Measurements from ENCODE around the gene SCAMP3.

The SCAMP3 gene

DNA sequence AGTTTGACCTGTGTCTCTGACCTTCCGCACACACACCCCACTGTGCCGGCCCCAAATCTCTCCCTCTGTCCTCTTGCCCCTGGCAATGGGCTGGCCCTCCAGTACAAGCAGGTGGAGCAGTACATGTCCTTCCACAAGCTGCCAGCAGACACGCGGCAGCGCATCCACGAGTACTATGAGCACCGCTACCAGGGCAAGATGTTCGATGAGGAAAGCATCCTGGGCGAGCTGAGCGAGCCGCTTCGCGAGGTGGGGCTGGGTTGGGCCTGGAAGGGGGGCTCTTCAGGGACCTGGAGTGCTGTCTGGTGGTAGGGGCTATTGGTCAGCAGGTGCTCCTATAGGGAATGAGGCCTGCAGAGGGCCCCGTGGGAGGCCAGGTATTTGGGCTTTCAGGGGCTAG lies 22.9 kb upstream of the SCAMP3 start:
- no peak for DNase-seq (ENCODE audit: low read depth)

DNA sequence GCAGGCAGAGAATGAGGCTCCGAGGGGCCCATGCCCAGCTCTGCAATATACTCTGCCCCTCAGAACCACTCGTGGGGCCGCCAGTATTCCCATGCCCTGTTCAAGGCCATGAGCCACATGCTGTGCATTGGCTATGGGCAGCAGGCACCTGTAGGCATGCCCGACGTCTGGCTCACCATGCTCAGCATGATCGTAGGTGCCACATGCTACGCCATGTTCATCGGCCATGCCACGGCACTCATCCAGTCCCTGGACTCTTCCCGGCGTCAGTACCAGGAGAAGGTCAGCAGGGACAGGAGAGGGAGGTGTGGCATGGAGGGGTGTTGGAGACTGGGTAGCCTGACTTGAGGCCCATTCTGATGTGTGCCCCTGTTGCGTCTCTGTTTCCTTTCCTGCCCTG lies 22.3 kb upstream of the SCAMP3 start:
- no peak for DNase-seq (ENCODE audit: low read depth)

DNA sequence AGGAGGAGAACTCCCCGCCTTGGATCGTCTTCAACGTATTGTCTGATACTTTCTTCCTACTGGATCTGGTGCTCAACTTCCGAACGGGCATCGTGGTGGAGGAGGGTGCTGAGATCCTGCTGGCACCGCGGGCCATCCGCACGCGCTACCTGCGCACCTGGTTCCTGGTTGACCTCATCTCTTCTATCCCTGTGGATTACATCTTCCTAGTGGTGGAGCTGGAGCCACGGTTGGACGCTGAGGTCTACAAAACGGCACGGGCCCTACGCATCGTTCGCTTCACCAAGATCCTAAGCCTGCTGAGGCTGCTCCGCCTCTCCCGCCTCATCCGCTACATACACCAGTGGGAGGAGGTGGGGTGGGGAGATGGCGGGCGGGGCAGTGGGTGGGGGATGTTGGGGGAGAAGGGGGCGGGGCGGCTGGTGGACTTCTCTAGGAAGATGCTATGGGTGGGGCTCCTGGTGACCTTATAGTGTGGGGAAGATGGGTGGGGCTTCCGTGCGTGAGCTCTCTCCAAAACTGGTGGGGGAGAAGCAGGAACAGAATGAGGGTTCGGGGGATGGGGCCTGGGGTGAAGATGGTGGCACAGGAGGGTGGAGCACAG lies 20.4 kb upstream of the SCAMP3 start:
- DNase-seq (ENCODE audit: low read depth): no peak

- no peak for DNase-seq (ENCODE audit: low read depth)
Measured at GRCh38 chr1:155279268-155279667, 17.1 kb upstream of the SCAMP3 start.

- no peak for DNase-seq (ENCODE audit: low read depth)
Measured at GRCh38 chr1:155278689-155279160, 16.6 kb upstream of the SCAMP3 start.

DNA sequence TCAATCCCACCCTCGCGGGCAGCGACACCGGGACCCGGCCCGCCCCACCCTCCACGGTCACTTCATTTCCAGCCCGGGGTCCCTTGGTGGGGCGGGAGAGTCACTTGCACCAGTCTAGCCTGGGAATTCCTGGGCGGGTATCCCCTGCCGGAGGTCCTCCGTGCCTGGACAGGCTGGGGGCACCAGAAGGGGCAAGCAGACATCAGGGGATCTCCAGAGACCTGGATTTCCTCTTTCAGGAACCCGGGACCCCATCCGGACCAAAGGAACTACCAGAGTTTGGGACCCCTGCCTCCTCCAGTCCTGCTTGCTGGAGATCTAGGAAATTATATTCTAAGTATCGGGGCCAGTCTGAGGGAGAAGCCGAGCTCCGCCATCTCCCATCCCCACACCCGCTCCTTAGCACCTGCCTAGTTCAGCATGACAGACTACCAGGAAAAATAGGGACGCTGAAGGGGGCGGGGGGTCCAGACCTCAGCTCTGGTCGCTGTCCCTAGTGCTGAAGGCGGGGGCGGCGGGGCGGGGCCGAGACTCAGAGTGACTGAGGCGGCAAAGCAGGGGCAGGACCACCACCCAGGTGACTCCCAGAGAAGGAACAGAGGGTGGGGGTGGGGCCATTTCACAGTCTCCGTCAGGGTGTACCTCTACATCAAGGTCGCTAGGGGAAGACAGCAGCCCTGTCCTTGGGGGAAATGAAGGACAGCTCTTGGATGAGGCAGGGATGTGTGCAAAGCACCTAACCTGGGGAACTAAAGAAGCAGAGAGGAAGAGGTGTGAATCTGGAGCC lies 15.9 kb upstream of the SCAMP3 start:
- DNase-seq (ENCODE audit: low read depth): peak; percentile 28

DNA sequence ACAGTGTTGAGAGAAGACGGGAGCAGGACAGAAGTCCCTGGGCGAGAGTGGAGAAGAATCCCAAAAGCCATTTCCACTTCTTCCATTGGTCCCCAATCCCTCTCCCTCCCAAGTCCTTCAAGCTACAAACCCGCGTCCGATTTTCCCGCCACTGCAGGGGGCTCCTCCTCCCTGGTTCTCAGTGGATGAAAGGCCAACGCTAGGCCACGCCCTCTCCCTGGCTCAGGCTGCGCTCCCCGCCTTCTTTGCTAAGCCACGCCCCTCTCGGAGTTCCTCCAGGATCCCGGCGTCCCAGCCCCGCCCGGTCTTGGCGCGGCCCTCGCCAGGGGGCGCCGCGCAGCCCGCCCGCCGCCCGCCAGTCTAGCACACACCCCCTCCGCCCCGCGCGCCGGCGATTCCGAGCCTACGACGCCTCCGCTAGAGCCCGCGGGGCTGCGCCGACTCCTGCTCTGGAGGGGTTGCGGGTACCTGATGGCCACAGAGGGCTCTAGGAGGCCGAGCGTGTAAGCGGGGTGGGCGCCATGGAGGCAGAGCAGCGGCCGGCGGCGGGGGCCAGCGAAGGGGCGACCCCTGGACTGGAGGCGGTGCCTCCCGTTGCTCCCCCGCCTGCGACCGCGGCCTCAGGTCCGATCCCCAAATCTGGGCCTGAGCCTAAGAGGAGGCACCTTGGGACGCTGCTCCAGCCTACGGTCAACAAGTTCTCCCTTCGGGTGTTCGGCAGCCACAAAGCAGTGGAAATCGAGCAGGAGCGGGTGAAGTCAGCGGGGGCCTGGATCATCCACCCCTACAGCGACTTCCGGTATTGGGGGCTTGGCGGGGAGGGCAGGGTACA lies 15.1 kb upstream of the SCAMP3 start, which contains the start of gene HCN3:
TSS of gene HCN3 (plus strand) at position 394 of the 832 bp plus-strand sequence. CDS start at position 522, 128 bp downstream.
- DNase-seq (ENCODE audit: low read depth): peak; percentile 92

- DNase-seq (ENCODE audit: low read depth): peak; percentile 95
Measured at GRCh38 chr1:155273343-155274245, 11.4 kb upstream of the SCAMP3 start, which contains the start of gene CLK2. TSS of gene CLK2 (minus strand) at chr1:155273504. CDS start at chr1:155270977, 2,527 bp downstream.

DNA sequence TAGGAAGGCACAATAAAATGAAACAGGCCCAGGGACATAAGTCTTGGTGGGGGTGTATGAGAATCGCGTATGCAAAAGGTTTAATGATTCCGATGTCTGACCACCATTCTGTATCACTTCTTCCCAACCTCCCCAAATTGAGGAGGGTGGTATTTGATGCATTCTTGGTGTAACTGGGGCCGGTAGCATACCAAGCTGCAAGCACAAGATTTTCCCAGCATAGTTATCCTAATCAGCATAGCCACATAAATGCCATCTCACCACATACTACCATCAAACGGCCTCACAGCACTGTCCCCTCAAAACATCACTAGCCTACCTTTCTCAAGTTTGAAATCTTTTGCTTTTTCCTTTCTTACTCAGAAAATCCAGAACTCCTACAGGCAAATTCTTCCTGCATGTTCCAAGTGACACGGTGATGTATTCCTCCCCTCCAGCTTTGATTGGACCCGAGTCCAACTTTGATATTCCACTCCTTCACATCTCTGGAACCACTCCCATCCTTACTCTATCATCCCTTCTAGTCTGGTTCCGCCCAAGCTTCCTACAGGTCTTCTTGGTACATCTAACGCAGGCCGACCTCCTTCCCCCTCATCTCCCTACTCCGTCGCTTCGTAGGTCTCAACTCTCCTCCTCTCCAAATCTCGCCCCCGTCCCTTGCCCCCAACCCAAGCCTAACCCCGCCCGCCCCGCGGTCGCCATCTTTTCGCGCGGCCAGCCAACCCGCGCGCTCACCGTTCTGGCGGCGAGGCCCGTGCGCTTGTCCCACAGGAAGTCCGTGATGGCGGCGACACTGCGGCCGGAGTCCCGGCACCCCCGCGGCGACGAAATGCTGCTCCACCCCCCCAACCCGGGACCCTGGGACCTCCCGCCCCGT lies 10.5 kb upstream of the SCAMP3 start:
- DNase-seq (ENCODE audit: low read depth): peak; percentile 81

DNA sequence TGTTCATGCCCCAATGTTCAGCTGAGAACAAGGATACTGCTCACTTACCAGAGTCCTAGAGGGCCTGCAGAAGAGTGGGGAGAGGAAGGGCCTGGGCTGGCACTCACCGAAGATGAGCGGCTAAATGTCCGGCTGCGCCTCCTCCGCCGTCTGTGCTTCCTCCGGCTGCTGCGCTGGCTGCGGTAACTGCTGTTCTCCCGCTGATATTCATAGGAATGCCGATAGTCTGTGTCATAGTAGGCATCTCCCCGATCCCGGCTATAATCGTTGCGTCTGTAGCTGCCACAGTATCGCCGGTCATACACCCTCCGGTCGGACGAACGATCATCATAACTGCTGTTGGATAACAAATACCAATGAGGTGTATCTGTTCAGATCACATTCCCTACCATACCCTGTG lies 7.2 kb upstream of the SCAMP3 start:
- no peak for DNase-seq (ENCODE audit: low read depth)

GRCh38 chr1:155268630-155269029 lies 6.5 kb upstream of the SCAMP3 start:
- DNase-seq (ENCODE audit: low read depth): no peak

DNA sequence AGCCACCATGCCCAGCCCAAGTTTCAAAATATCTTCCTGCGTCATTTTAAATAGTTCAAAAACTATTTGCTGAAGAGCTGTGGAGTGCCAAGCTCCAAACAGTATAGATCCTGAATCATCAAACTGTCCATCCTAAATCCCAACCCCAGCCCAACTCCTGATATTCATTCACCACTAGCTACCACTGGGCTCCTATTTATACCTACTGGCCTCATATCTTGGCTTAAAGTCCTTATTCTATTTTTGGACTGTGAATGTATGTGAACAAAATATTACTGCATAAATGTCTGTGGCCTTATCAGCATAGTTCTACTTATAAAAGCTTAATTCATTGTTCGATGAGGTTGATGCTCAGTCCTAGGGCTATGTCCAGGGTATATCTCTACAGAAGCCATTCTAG lies 5.2 kb upstream of the SCAMP3 start:
- DNase-seq (ENCODE audit: low read depth): no peak

- DNase-seq (ENCODE audit: low read depth): no peak
Measured at GRCh38 chr1:155266553-155266952, 4.4 kb upstream of the SCAMP3 start.

- DNase-seq (ENCODE audit: low read depth): no peak
Measured at GRCh38 chr1:155263067-155263466, 907 bp upstream of the SCAMP3 start.

DNA sequence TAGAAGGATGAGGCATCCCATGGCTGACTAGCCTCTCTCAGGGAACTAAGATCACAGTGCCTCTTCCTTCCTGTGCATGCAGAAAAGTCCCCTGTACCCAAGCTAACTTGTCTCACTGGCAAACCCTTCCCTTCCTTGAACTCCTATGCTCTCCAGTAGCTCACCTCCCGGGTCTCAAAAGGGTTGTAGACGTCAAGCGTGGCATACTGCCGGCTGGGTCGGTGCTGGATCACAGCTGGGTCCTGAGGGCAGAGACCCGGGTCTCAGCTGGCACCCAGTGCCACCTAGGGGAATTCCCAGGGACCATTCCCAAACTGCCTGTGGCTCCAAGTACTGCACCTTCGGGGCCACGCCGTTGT lies 688 bp downstream of the SCAMP3 start:
- DNase-seq (ENCODE audit: low read depth): peak; percentile 20

- DNase-seq (ENCODE audit: low read depth): no peak
Measured at GRCh38 chr1:155260276-155260675, 1.9 kb downstream of the SCAMP3 start.

- DNase-seq (ENCODE audit: low read depth): no peak
Measured at GRCh38 chr1:155256058-155256852, 5.9 kb downstream of the SCAMP3 start.

DNA sequence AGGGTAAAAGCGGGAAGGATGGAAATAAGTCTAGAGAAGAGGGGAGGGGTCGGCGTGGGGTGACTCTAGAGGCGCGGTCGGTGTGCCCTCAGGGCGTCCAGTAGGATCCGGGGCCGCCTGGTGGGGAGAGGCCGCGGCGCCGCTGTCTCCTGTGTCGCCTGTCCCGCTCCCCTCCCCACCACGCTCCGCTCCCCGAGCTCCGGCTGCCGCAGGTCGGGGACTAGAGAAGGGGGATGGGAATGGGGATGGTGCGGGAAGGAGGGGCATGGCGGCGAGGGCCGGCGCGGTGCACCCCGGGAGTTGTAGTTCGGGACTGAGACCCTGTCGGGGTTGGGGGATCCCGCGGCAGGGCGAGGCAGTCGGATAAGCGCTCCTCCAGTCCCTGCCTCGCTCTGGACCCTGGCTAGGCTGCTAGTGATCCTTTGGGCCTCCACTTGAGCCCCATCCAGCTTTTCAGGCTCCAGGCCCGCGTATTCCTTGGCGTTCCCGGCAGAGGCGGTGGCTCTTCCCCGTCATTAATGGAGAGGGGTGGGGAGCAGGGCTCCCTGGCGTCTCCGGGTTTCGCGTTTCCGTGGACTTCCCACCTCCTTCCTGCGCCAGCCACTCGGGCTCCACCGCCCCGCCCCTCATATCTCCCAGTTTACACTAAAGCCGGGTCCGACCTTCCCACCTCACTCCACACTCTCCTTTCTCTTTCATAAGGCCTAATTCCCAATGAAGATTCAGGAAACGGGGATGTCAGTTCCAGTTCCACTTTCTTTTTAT lies 6.7 kb downstream of the SCAMP3 start, which contains the start of gene ENTREP3:
TSS of gene ENTREP3 (minus strand) at position 241 of the 765 bp plus-strand sequence. CDS start 606 bp downstream, outside the sequence.
- peak; percentile 83 for DNase-seq (ENCODE audit: low read depth)

Data from iris pigment epithelial cell (primary cell).